DOHH2 (cell line): Measurements from ENCODE around the gene RSF1.

ENCODE experiments used
- EZH2phosphoT487 ChIP-seq: fragments of 200-600 bp; sonication (generic); IDR thresholded peaks from 2 replicates; pipeline ENCODE4 v1.6.1; 2017; ENCODE audit warnings: borderline replicate concordance, mild to moderate bottlenecking, antibody characterized with exemption, low read length, moderate library complexity, mixed read lengths
- TF ChIP-seq, protein P1 (sequence below): fragments of 200-600 bp; sonication (generic); IDR thresholded peaks from one replicate; pipeline ENCODE4 v1.5.1; 2014; ENCODE audit warnings: antibody characterized with exemption, mild to moderate bottlenecking, low read depth, low read length; ENCODE audit not compliant: poor library complexity, severe bottlenecking

DNA sequence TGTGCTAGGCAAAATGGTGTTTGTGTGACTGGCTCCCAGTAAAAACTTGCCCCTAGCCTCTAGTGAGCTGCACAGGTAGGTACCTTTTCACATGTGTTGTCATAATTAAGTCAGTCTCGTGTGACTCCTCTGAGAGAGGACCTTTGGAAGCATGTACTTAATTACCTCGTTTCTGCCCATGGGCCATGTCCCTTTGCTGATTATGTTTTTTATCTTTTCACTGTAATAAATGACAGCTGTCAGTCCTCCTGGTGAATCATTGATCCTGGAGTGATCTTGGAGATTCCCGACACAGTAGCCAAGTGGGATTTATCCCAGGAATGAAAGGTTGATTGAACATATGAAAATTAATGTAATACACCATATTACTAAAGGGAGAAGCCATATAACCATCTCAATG is 170.4 kb downstream of the RSF1 start:
- TF ChIP-seq, protein P1, sequence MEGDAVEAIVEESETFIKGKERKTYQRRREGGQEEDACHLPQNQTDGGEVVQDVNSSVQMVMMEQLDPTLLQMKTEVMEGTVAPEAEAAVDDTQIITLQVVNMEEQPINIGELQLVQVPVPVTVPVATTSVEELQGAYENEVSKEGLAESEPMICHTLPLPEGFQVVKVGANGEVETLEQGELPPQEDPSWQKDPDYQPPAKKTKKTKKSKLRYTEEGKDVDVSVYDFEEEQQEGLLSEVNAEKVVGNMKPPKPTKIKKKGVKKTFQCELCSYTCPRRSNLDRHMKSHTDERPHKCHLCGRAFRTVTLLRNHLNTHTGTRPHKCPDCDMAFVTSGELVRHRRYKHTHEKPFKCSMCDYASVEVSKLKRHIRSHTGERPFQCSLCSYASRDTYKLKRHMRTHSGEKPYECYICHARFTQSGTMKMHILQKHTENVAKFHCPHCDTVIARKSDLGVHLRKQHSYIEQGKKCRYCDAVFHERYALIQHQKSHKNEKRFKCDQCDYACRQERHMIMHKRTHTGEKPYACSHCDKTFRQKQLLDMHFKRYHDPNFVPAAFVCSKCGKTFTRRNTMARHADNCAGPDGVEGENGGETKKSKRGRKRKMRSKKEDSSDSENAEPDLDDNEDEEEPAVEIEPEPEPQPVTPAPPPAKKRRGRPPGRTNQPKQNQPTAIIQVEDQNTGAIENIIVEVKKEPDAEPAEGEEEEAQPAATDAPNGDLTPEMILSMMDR = no peak
- no peak for TF ChIP-seq EZH2phosphoT487
